Left colon (tissue), 2 donors: Measurements from ENCODE around the gene TNFRSF21. TPM values are rescaled to one million over a fixed set of nuclear protein-coding genes. Genes with fewer than 3 reads are reported as not detected.
"Not testable (repeated sequence)": the region's sequence is repeated elsewhere in the genome, so short reads cannot be mapped to it uniquely, and the experiment has no call there.

Experiments used
- ATAC-seq: fragments of 200-7000 bp; cut with Tn5 transposase; one replicate; pipeline ENCODE4 v1.9.1; 2020; ENCODE audit warnings: mild to moderate bottlenecking, moderate library complexity
- DNase-seq, 2 donors: peaks; one replicate each; pipeline ENCODE4 v3.0.0-alpha.2; 2020
- intact Hi-C, 2 donors: fragments of 100-400 bp; cut with DNase I in 1 of 2; cut with micrococcal nuclease in 1 of 2; formaldehyde crosslinking; loops; one replicate each; pipeline versions ENCODE4 v1.11.2 to v1.14.0; 2022; cut with DNase I, micrococcal nuclease
- total RNA-seq, 2 donors: library from RNA; stranded (reverse); fragmentation: NEBNext Ultra II Directional; extraction: Animal tissue kit (Norgen Biotek cat#: 25700); gene quantifications; one replicate each; pipeline ENCODE4 v1.2.1, GENCODE V29; 2021
- donor health status: DM: no; HTN: no; CAD: no.
- donor health status: DM: yes; HTN: yes; CAD: no.

TNFRSF21 gene
- total RNA-seq, 2 donors from 2014 or later: 67.7 to 129 TPM

DNA sequence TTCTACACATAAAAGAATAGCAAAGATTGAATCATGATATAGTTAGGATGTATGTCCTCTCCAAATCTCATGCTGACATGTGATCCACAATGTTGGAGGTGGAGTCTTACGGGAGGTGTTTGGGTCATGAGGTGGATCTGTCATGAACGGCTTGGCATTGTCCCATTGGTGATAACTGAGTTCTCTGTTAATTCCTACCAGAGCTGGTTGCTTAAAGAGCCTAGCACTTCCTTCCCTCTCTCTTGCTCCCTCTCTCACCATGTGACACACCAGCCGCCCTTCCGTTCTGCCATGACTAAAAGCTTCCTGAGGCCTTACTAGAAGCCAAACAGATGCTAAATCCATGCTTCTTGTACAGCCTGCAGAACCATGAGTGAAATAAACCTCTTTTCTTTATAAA, 8.3 kb downstream of the TNFRSF21 start:
- intact Hi-C loops: loop anchor here in 1 of 2 donors (10.0 kb wide), 1 partner anchor 57 kb away; no protein-coding TSS in a partner anchor
- no peak for ATAC-seq
- DNase-seq: no peak

DNA sequence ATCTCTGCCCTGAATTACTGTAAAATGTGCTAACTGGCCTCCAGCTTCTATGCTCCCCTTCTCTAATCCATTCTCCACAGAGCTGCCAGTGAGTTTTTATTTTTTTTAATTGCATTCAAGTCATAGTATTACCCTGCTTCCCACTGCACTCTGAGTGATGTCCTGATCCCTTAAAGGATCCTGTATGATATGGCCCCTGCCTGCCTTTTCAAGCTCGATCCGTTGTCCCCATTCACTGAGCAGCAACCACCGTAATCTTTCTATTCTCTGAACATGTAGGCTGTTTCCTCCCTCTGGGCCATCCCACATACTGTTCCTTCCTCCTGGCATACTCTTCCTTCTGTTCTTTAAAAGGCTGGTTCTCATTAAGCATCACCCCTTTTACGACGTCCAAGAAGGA, 9.3 kb downstream of the TNFRSF21 start:
- ATAC-seq: no peak
- intact Hi-C loops: loop anchor here in 1 of 2 donors (10.0 kb wide), 1 partner anchor 56 kb away; no protein-coding TSS in a partner anchor
- no peak for DNase-seq

DNA sequence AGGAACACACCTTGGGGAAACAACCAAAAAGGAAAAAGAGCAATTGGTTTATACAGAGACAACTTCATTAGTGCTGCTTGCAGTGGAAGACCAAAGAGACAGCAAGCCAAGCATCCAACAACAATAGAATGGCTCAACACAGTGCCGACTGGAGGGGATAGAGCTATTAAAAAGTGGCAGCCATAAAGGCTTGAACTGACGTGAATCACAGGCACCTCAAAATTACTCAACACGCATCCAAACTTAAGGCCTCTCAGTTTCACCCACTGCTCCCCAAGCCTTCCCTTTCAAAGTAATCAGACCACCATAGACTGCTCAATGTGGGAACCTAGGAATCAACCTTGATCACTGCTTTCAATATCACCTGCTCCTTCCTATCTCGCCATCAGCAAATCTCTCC, 9.7 kb downstream of the TNFRSF21 start:
- DNase-seq (no peak), ATAC-seq (no peak)
- intact Hi-C loops: loop anchor here in 1 of 2 donors (10.0 kb wide), 1 partner anchor 55 kb away; no protein-coding TSS in a partner anchor

DNA sequence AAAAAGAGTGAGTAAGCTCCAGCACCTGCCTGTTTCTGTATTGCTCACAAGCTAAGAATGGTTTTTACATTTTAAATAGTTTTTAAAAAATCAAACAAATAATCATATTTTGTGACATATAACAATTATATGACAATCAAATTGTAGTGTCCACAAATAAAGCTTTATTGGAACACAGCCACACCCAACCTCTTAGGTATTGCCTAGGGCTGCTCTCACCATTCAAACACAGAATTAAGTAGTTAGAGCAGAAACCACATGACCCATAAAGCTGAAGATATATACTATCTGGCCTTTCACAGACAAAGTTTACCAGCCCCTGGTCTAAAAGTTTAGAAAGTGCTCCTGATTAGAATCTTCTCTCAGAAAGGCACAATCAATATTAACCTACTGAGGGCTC, 11.2 kb downstream of the TNFRSF21 start:
- ATAC-seq (peak; percentile 68), DNase-seq (no peak)
- intact Hi-C loops: no loop called here

DNA sequence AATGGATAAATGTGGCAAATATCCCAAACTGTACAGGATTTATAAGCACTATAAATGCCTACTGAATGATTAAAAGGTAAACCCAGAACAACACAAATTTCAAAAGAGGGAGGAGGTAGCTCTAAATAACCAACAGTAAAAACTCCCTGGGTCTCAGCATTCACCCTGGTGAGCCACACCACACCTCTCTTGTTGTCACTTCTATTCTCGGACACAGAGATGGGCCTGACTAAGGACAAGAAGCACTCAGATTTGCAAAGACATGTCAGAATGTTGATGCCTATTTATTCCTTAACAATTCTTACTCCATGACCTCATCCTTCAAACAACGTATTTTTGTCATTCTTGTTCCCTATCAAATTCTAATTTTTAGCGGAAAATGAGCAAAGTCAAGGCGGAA, 14.7 kb downstream of the TNFRSF21 start:
- no peak for DNase-seq
- intact Hi-C loops: no loop called here
- ATAC-seq: no peak

DNA sequence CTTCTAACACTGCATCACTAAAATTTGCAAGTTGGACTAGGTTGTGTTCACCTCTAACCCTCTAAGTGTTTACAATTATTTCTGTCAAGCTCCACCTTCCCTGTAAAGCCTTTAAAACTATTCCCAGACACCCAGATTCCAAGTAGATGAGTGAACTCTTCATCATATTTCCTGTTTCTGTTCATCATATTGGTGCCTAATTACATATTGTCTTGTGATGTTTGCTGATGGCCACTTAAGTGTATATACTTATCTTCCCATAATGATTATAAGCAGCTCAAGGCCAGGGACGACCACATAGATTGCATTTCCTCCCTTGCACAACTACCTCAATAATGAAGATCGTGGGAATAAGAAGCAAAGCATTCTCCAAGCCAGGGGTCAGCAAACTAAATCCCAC, 16.8 kb downstream of the TNFRSF21 start:
- DNase-seq: no peak
- intact Hi-C loops: no loop called here
- peak; percentile 41 for ATAC-seq

DNA sequence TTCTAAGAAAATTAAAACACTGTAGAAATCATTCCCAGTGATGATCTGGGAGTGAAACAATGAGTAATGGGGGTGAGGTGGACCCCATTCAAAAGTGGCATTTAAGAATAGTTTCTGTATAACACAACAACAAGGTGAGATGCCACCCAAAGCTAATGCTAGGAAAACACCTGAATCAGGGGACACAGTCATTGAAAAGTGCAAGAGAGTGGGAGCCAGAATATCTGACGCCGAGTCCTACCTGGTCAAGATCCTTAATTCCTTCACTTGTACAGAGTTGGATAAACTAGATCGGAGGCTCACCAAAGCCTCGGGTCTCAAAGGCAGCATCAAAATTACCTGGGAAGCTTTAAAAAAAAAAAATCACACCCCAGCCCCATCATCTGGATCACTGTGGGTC, 17.7 kb downstream of the TNFRSF21 start:
- ATAC-seq (no peak), DNase-seq (no peak)
- intact Hi-C loops: no loop called here

DNA sequence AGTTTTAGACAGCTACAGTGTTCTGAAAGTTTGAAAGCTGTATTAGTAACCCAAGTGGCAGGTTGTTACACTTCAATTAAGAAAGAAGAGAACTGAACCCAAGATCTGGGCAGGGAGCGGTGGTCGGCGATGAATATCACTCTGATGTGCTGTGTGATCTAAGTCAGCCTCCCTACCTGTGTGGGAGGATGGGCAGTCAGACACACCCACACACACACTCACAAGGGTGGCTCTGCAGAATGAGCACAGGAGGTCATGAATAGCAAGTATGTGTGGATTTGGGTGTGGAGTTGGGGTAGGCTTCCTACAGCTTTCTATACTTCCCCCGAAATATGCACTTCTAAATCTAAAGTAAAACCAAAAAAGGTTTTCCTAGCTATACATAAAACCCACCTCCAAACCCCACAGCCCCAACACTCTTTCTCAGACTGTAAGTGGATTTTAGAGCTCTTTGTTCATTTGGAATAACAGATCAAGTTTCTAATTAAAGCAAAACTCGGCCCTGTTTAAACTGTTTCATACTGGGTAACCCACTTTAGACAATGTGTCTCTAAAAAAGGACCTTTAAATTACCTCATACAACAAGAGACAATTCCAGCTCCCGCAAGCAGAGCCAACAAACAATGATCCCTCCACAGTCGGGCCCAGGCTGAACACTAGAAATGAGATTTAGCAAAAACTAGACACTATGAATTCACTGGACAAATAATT, 19.4 kb downstream of the TNFRSF21 start:
- DNase-seq: no peak
- intact Hi-C loops: no loop called here
- ATAC-seq: peak; percentile 67

DNA sequence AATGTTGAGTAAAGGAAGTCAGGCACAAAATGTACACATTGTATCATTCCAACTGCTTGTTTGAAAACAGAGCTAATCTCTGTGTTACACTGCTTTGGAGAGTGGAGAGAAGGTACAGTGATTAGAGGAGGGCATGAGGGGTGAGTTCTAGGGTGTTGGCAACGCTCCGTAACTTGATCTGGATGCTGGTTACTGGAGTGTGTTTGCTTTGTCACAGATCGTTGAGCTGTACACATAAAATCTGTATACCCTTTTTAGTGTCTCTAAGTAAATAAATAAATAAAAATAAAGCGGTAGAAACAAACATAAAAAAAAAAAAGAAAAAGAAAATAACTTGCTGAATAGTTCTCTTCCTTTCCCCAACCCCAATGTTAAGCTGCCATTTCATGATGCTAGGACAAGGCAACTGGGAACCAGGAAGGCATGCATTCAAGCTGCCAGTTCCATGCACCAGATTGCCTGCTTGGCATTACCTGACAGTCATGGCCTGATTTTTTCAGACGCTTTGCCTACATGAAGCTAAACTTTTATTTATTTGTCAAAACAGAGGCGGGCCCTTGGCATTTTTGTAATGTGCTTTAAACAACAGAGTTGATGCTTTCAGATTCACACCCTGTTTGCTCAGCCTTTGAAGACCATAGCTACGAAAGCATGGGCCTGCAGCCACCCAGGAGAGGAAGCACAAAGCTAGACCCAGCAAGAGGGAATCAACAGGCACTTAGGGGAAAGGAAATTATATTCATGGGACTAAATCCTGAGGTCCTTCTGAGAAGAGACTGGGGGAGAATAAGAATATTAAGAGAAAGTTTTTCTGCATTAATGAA, 21.2 kb downstream of the TNFRSF21 start:
- intact Hi-C loops: no loop called here
- DNase-seq (no peak), ATAC-seq (no peak)

DNA sequence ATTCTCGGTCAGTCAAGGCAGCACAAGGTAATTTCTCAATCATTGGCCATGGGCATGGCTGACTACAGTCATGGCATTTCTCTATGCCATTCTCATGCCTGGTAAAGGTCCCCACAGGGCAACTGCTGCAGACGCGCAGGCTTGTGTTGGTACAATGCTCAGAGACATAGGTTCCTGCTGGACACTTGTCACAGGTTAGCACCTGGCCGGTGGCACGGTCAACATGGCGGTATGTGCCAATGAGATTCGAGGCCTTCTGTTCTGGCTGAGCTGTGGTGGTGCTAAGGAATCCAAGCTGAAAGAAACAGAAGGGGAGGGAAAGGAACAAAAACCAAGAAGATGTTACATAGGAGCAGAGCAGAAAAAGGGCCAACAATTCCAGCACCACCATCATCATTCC, 23.4 kb downstream of the TNFRSF21 start:
- intact Hi-C loops: no loop called here
- DNase-seq (no peak), ATAC-seq (no peak)

DNA sequence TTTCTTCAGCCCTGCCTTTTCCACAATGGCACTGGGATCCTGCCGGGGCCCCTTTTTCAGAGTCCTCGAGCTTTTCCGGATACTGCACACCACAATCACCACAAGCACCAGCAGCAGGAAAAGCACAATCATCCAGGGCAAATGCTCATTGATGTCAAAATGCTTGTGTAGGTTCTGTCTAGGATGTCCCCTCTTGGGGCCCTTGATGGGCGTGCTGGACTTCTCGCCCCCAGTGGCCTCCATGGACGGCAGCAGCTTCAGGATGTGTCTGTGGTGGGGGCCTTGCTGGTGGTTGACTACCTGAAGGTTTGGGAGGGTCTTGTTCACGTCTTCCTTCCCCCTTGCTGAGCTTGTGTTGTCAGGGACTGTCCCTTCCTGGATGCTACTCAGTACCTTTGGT, 25.7 kb downstream of the TNFRSF21 start:
- ATAC-seq (no peak), DNase-seq (no peak)
- intact Hi-C loops: no loop called here

DNA sequence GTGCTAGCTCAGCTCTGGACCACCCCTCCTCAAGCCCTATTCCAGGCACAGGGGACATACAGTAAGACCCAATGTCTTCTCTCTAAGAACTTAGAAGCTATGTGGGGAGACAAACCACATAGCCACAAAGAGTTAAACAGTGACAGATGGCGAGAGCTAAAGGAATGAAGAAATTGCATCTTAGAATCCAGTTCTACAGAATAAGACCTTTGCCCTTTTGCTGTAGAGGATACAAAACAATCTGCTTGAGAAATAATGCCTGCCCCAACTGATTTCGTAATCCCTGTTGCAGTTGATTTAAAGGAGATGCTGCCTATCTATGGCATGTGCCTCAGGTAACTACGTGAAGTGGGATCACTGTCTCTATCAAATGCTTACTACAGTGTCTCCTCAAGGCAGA, 31.2 kb downstream of the TNFRSF21 start:
- DNase-seq (no peak), ATAC-seq (peak; percentile 81)
- intact Hi-C loops: no loop called here

DNA sequence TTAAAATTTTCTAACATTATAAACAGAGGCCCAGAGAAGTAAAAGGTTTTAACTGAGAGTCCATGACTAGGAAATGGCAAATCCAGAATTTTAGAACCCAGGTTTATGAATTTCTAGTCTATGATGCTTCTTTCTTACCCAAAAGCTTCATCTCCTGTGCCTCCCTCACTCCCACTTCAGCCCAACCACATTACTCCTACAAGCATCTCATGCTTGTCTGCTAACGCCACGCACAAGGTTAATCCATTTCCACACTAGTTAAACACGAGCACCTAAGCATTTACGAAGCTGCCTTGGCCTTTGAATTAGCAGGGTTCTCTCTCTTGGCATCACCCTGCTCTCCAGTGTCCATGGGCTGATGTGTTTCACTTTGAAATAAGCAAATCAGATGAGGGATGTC, 32.0 kb downstream of the TNFRSF21 start:
- ATAC-seq (no peak), DNase-seq (no peak)
- intact Hi-C loops: no loop called here

DNA sequence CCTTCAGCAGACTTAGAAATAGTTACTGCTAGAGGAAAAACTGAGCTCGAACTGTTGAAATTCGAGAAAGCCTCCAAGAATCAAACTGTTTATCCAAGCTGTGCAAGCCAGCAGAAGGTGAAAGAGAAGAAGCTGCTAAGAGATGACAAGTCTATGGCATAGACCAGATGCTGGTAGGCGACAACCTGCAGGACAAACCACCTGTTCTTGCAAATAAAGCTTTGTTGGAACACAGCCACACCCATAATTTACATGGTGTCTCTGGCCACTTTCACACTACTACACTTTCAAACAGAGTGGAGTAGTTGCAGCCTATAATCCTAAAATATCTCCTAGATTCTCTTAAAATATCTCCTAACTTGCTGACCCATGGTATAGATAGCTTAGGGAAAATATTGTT, 33.3 kb downstream of the TNFRSF21 start:
- DNase-seq (no peak), ATAC-seq (peak; percentile 74)
- intact Hi-C loops: no loop called here

DNA sequence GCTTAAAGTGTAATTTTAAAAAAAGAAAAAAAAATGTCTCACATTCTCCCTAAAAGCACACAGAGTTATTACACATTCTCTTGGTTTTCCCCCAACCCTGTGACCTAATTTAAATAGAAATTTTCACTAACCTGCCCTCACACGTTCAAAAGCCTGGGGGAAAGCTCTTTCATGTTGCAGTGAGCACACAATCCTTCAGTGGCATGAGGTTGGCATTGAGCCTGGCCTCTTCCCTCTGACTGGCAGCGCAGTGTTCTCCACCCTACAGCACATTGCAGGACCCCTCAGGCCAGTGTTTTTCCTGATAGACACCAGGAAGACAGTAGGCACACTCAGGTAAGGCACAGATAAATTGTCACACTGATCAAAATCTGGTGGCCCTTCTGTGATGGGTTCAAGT, 34.1 kb downstream of the TNFRSF21 start:
- no peak for ATAC-seq
- DNase-seq: no peak
- intact Hi-C loops: no loop called here

DNA sequence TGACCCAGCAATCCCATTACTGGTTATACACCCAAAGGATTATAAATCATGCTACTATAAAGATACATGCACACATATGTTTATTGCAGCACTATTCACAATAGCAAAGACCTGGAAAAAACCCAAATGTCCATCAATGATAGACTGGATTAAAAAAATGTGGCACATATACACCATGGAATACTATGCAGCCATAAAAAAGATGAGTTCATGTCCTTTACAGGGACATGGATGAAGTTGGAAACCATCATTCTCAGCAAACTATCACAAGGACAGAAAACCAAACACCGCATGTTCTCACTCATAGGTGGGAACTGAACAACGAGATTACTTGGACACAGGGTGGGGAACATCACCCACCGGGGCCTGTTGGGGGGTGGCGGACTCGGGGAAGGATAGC, 34.6 kb downstream of the TNFRSF21 start:
- DNase-seq, ATAC-seq, intact Hi-C loops: not testable (repeated sequence)

DNA sequence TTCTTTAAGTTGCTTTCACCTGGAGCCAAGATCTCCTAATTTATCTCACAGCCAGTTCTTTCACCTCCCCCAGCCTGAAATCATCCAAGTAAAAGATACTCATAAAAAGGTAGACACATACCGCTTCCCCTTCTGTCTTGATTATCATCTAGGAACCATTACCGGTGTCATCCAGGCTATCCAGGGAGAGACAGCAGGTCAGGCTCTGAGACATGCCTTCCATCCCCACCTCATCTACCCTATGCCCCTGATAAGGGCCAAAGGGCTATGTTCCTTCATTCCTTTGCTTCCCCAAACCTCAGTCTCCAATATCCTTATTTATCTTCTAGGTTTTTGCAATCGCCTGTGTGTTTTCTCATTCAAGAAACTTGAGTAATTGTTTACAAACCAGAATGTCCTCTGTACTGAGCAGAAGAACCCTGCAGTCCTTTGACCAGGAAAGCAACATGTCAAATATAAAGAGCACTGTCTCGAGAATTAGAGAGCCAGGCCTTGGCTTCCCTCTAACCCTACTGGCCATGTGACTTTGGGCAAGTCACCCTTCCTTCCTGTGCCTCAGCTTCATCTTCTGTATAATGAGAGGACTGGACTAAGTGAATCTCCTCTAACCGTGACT, 41.0 kb downstream of the TNFRSF21 start:
- DNase-seq (no peak), ATAC-seq (no peak)
- intact Hi-C loops: no loop called here

DNA sequence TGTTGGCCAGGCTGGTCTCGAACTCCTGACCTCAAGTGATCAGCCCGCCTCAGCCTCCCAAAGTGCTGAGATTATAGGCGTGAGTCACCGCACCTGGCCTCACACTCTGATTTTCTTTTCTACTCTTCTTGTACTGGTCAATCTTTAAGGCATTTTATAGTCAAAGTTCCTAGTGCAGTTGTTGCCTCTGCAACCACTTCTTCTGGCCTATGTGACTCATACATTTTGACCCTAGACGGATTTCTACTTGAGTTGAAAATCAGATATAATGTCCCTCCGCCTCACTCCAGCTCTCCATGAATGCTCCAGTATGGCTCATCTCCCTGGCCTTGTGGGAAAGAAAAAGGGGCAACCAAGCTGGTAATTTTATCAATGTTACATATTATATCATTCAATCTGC, 42.4 kb downstream of the TNFRSF21 start:
- no peak for DNase-seq
- intact Hi-C loops: no loop called here
- no peak for ATAC-seq

DNA sequence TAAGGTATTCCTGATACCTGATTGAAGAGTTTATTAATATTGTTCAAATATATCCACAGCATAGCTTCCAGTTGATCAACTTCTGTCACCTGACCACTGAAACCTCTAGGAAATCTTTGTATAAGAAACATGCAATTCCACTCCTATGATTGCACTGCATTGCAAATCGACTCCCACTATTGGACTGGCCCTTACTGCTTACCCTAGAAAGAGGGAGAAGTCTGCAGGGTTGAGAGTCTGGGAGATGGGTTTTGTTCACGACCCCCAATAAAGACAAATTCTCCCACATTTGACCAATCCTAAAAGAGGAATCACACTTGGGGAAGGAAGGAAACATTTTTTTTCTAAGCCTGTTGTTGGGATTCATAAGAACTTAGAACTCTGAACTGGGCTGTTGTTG, 43.7 kb downstream of the TNFRSF21 start:
- DNase-seq: no peak
- intact Hi-C loops: no loop called here
- no peak for ATAC-seq

DNA sequence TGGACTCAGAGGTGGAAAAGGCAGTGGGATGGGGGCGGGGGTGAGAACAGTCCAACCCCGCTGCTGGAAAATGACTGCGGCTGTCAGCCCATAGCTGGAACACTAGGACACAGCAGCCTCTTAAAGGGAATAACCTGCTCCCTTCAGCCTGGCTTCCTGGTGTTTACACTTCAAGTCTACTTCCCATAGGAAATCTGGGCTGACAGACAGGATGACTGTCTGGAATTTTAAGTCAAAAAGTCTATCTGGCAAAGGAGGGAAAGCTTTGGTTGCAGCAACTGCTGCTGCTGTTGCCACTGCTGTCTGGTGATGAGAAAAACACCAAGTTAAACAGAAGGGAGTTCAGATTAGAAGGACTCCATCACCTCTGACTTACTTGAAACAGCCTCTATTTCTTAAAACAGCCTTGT, 44.9 kb downstream of the TNFRSF21 start:
- intact Hi-C loops: no loop called here
- DNase-seq (no peak), ATAC-seq (no peak)
